ENCODE measurements around the gene PPP1R10. TPM values are rescaled to one million over a fixed set of nuclear protein-coding genes. Genes with fewer than 3 reads are reported as not detected.
A peak's percentile ranks its signal among the peaks of the same experiment; 100 is the strongest.

The PPP1R10 gene
- total RNA-seq, 1 donor: 166 TPM

DNA sequence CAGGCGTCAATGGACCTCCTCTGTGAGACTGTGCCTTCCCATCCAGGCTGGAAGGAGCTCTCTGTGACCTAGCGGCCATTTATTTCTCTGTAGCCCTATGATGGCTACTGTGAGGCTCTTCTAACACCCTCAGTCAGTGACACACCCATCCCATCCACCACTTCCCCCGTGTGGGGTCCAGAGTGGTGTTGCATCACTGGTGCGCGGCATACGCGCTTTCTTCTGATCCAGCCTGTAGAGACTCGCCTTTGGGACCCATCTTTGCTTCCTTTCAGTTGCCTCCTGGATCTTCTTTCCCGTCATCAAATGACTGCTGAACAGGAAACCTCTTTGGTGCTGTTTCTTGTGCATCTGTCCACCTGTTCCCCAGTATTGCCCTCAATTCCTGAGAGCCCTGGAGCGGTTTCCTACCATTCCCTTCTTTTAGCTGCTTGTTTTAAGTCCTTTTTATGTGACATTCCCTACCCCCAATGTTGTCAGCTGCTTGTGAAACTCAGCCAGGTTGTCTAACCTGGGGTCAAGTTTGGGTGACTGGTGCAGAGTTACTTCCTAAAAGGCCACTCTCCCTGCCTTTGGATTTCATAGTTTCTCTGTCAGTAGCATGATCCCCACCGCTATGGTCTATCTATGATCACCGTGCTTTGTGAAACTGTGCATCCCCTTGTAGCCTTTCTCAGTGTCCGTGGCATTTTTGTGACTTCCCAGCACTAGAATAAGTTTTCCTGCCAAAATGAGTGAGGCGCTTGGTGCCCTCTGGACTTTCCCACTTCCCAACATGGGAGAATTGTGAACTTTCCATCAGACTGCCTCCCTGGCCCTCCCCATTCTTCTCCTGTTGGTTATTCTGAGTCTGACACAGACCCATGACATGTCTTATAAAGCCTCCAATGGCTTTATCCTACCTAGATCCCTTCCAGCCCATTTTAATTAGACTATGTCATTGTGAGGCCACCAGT is 54.3 kb downstream of the PPP1R10 start:
- Histone ChIP-seq H3K4me3 (ENCODE audit: low read length) (no peak overlapping the region), H3K27me3 (ENCODE audit: insufficient read depth, low read length) (no peaks in the 10 kb centered on the region), H3K9me3 (ENCODE audit: low read depth, low read length) (no peaks in the 10 kb centered on the region), H3K4me1 (ENCODE audit: insufficient read depth, low read length) (peaks cover 8% of the 10 kb centered on the region)

DNA sequence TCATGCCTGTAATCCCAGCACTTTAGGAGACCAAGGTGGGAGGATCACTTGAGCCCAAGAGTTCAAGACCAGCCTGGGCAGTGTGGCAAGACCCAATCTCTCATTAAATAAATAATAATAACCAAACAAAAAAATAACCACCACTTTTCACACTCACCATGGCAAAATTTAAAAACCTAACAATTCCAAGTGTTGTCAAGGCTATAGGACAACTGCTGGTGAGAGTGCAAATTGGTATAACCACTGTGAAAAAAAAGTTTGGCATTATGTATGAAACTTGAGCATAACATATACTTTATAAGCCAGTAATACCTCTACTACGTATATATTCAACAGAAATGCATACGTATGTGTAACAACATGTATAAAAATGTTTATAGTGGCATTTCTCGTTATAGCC is 56.1 kb downstream of the PPP1R10 start:
- peaks cover 13% of the 10 kb centered on the region for H3K4me1 ChIP-seq (ENCODE audit: insufficient read depth, low read length)
- no peaks in the 10 kb centered on the region for H3K27me3 ChIP-seq (ENCODE audit: insufficient read depth, low read length)
- no peak overlapping the region for H3K4me3 ChIP-seq (ENCODE audit: low read length)
- H3K9me3 ChIP-seq (ENCODE audit: low read depth, low read length): no peaks in the 10 kb centered on the region

DNA sequence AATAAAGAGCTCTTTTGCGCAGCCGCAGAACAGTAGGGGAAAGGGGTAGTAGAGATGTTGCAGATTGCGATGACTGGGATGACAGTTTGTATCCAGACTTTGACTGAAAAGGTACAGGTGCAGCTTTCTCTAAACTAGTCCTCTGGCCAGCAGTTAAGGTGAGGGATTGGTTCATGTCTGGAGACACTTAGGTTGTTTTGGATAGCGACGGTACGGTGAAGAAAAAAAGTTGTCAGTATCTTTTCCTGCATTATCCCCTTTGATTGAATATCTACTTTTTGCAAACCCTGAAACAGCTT is 59.4 kb downstream of the PPP1R10 start:
- H3K9me3 ChIP-seq (ENCODE audit: low read depth, low read length): no peaks in the 10 kb centered on the region
- peak overlapping the region; percentile 67 for H3K4me3 ChIP-seq (ENCODE audit: low read length)
- H3K4me1 ChIP-seq (ENCODE audit: insufficient read depth, low read length): peaks cover 24% of the 10 kb centered on the region
- no peaks in the 10 kb centered on the region for H3K27me3 ChIP-seq (ENCODE audit: insufficient read depth, low read length)

DNA sequence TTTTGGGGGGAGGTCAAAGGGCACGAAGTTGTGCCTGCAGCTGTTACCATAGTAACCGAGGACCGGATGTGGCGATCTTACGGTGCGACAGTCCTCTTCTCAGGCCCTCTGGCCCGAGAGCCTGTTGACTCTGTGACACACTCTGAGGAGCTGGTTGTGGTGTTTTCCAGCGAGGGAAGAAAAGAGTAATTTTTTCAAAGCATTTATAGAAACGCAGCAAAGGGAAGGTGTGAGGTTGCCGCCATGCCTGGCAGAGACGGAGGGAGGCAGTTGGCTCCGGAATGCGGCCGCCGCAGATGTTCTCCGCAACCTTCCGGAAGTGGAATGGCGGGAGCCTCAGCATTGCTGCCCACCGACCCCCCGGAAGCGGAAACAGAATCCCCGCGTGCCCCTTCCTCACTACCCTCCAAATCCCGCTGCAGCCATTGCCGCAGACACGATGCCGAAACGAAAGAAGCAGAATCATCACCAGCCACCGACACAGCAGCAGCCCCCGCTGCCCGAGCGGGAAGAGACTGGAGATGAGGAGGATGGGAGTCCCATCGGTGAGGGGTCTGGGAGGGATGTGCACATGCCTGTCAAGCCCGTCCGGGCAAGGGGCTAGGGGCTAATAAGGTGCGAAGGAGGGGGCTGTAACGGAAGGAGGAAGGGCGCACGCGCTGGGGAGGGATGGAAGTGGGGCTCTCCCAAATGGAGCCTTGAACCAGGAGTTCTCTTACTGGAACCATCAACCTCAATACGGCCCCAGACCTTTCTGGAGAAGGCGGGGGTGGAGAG is 59.9 kb downstream of the PPP1R10 start, which contains the start of gene PRR3:
PRR3 (plus strand) TSS at position 390 of the 777 bp plus-strand sequence; CDS start at position 440, 50 bp downstream.
- Histone ChIP-seq H3K4me3 (ENCODE audit: low read length) (peak within 1 kb of the TSS; percentile 67), H3K27me3 (ENCODE audit: insufficient read depth, low read length) (no peaks in the 10 kb centered on the region), H3K9me3 (ENCODE audit: low read depth, low read length) (no peaks in the 10 kb centered on the region), H3K4me1 (ENCODE audit: insufficient read depth, low read length) (peaks cover 24% of the 10 kb centered on the region)

DNA sequence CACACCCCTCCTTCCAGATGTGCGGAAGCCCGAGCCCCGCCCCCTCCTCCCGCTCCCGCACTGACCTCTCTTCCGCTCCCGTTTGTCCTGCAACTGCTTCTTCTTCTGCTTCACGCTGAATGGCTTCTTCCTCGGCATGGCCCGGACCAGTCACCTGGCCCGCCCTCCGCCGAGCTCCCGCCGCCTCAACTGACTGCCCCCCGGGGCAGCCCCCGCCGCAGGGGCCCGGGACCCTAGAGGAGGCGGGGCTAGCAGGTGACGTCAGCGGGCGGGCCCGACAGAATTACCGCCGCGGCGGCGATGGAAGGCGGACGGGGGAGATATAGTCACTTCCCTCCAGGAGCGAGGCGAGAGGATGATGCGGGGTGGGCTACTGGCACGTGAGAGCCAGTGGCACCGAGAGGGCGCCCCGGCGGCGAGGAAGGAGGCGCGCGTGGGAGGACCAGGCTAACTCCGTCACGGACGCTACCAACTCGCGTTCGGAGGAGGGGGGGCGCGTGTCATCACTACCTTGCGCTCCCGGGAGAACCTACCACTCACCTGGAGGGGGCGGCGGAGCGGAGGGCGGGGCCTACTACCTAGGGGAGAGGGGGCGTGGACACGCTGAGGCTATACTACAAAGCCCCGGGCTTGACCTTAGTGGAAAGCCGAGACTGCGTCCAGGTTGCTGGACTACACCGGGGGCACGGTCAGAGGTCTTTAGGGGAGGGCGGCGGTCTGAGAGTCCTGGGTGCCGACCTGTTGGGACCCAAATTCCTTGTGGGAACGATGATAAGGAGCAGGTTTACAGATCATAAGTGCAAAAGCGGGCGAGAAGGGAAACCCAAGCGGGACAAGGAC is 60.8 kb downstream of the PPP1R10 start, which contains the start of gene GNL1:
GNL1 (minus strand) TSS at position 424 of the 840 bp plus-strand sequence; CDS start at position 138, 286 bp downstream.
- H3K4me3 ChIP-seq (ENCODE audit: low read length): peak within 1 kb of the TSS; percentile 67
- H3K4me1 ChIP-seq (ENCODE audit: insufficient read depth, low read length): peaks cover 24% of the 10 kb centered on the region
- H3K9me3 ChIP-seq (ENCODE audit: low read depth, low read length): no peaks in the 10 kb centered on the region
- H3K27me3 ChIP-seq (ENCODE audit: insufficient read depth, low read length): no peaks in the 10 kb centered on the region

DNA sequence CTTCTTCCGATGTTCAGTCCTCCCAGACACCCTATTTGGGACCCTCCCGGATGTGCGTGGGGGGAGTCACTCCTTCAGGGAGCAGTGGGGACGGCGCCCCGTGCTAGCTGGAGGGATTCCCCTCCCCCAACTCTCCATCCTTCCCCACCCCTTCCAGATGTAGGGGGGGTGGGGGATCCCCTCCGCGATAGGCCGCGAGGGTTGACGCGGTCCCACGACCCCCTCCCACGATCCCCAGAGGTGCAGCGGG is 61.3 kb downstream of the PPP1R10 start:
- Histone ChIP-seq H3K4me3 (ENCODE audit: low read length) (peak overlapping the region; percentile 67), H3K9me3 (ENCODE audit: low read depth, low read length) (no peaks in the 10 kb centered on the region), H3K4me1 (ENCODE audit: insufficient read depth, low read length) (peaks cover 24% of the 10 kb centered on the region), H3K27me3 (ENCODE audit: insufficient read depth, low read length) (no peaks in the 10 kb centered on the region)

DNA sequence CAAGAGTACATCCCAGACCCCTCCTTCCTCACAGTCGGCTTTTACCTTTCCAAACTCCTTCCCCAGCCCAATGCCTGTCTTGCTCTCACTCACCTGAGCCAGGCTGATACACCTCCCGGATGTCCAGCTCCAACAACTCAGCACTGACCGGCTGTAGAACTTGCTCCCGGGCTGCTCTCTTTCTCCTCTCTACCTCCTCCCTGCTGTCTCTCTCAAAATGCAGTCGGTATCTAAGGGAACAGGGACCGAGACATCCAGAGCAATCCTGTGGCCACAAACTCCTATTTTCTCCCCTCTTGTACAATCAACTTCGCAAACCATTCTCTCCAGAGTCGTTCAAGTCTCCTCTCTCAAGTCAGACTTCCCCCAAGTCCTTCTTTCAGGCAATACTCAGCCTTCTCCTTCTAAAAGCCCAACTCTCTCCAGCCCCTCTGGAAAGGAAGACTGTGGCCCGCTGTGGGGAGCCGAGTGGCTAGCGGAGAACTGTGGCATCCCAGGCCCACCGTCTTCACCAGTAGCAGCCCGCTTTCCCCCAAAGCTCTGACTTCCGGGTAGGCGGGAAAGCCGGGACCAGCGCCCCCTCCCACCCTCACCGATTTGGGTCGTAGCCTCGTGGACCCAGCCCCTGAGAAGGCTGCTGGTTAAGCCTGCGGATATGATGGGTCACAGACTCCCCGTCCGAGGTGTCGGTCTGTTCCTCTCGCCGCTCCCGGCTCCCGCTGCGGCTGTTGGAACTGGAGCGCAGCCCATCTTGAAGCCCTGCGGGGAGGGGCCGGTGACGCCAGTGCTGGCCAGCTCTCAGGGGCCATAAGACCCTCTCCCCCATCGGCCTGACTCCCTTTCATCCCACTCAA is 61.9 kb downstream of the PPP1R10 start:
- H3K4me3 ChIP-seq (ENCODE audit: low read length): peak overlapping the region; percentile 67
- H3K4me1 ChIP-seq (ENCODE audit: insufficient read depth, low read length): peaks cover 24% of the 10 kb centered on the region
- H3K27me3 ChIP-seq (ENCODE audit: insufficient read depth, low read length): no peaks in the 10 kb centered on the region
- no peaks in the 10 kb centered on the region for H3K9me3 ChIP-seq (ENCODE audit: low read depth, low read length)

DNA sequence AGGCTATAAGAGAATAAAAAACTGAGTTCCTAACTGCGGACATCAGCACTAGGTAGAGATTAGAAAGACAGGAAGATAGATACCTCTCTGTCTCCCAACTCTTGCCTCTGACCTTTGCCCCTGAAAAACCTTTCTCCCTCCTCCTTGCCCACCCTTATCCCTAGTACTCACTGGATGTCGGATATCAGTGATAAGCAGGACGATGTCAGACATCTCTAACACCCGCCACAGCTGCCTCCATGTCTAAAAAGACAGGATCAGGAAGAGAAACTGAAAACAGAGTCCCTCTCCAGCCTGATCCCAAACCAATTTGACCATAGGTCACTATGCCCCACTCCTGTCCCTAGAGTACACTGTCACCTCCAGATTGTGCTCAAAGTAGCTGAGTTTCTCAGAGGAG is 62.6 kb downstream of the PPP1R10 start:
- Histone ChIP-seq H3K4me1 (ENCODE audit: insufficient read depth, low read length) (peaks cover 24% of the 10 kb centered on the region), H3K4me3 (ENCODE audit: low read length) (no peak overlapping the region), H3K27me3 (ENCODE audit: insufficient read depth, low read length) (no peaks in the 10 kb centered on the region), H3K9me3 (ENCODE audit: low read depth, low read length) (no peaks in the 10 kb centered on the region)

Other genes with a start within 250 kb of the PPP1R10 start
- gene HLA-E, start 127.7 kb downstream of the PPP1R10 start, total RNA-seq: 1,812 TPM
- gene GNL1, start 60.8 kb downstream of the PPP1R10 start, total RNA-seq: 40.8 TPM
- 6.8 TPM for gene PRR3, start 59.9 kb downstream of the PPP1R10 start, total RNA-seq
- gene ABCF1, start 45.8 kb downstream of the PPP1R10 start, total RNA-seq: 30.5 TPM
- 31.3 TPM for gene MRPS18B, start 597 bp upstream of the PPP1R10 start, total RNA-seq
- gene ATAT1, start 9.6 kb upstream of the PPP1R10 start, total RNA-seq: 0.94 TPM
- 12.5 TPM for gene C6orf136, start 29.9 kb upstream of the PPP1R10 start, total RNA-seq
- 8.2 TPM for gene DHX16, start 55.8 kb upstream of the PPP1R10 start, total RNA-seq
- 81.8 TPM for gene PPP1R18, start 69.4 kb upstream of the PPP1R10 start, total RNA-seq
- gene NRM, start 73.7 kb upstream of the PPP1R10 start, total RNA-seq: 4.5 TPM
- 6.4 TPM for gene MDC1, start 100.0 kb upstream of the PPP1R10 start, total RNA-seq
- gene TUBB, start 103.1 kb upstream of the PPP1R10 start, total RNA-seq: 99.5 TPM
- 68.1 TPM for gene FLOT1, start 125.4 kb upstream of the PPP1R10 start, total RNA-seq
- gene IER3, start 127.3 kb upstream of the PPP1R10 start, total RNA-seq: 546 TPM